ENCODE results near the gene ANKS1A.
A peak's percentile ranks its signal among the peaks of the same experiment; 100 is the strongest.
"Not testable (repeated sequence)": the region's sequence is repeated elsewhere in the genome, so short reads cannot be mapped to it uniquely, and the experiment has no call there.

The ANKS1A gene

DNA sequence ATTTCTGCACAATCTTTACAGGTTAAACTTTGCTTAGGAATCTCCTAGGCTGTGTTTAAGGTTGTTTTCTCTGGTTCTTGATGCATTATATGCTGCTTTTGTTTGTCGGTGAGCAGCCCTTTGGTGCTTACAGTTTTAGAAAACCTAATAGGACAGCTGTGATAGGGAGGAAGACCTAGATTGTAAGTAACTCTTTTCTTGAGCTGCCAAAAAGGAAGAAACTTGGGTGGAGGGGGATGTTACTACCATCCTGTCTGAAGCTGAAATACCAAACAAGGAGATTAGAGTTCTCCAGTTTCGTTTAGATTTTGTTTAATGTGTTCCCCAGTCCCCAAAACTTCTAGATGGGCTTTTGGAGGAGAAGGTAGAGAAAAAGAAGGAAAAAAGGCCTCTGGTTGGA lies 72.0 kb downstream of the ANKS1A start:
- DNase-seq (ENCODE audit: low spot score), result no peak

DNA sequence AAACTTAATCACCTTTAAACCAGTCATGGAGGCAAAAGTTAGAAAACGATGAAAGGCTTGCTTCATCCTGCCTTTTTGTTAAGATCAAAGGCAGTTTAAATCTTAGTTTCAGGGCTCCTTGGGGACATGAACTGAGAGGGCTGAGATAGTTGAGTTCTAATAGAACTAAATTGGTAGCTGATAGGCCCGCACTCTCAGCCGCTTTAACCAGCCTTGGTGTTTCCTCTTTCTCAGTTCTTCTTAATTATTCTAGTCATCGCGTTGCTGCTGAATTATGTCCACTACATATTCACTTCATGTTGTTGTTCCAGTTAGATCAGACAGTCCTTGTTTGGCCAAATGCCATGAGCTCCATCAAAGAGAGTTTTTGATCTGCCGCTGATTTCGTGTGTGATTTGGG lies 72.5 kb downstream of the ANKS1A start:
- no peak for DNase-seq (ENCODE audit: low spot score)

DNA sequence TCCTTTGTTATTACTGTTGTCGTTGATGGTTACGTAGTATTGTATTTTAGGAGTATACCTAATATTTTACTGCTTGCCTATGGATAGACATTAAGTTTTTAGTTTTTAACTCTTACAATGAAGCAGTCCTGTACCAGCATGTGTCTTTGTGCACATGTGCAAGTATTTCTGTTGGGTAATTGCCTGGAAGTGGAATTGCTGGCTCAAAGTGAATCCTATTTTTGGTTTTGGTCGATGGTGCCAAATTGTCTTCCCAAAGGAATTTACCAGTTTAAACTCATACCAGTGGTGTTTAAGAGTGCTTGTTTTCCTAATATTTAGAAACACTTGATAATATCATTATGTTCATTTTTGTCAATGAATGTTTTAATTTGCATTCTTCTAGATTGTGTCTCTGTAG lies 75.5 kb downstream of the ANKS1A start:
- DNase-seq (ENCODE audit: low spot score), result no peak

DNA sequence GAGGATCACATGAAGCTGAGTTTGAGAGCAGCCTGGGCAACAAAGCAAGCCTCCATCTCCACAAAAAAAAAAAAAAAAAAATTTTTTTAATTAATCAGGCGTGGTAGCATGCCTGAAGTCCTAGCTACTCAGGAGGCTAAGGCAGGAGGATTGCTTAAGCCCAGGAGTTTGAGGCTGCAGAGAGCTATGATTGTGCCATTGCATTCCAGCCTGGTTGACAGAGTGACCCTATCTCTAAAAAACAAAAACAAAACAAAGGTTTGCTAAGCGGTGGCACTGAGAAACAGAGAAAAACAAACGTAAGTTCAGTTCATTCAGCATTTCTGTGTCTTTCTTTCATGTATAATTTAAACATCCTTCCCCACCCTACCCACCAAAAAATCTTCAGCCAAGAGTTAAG lies 78.4 kb downstream of the ANKS1A start:
- DNase-seq (ENCODE audit: low spot score), result no peak

DNA sequence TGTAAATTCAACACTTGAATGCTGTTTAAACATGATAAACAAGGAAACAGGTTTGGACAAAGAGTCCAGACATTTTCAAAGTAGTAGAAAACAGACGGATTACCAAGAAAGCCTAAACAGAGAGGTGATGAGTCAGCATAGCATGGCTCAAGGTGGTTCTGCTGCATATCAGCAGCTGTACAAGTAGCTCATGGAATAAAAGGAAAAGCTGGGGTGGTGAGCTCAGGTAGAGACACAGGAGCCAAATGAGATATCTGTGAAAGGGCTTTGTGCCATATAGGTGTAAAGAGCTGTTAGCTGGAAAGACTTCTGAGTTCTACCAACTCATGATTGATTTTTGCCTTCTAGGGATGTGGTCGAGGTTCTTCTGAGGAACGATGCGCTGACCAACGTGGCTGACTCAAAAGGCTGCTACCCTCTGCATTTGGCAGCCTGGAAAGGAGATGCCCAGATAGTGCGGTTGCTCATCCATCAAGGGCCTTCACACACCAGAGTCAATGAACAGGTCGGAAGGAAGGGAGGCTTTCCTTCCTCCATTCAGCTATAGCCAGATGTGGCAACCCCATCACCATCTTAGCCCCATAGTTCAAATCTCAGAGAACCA lies 80.7 kb downstream of the ANKS1A start:
- no peak for DNase-seq (ENCODE audit: low spot score)

DNA sequence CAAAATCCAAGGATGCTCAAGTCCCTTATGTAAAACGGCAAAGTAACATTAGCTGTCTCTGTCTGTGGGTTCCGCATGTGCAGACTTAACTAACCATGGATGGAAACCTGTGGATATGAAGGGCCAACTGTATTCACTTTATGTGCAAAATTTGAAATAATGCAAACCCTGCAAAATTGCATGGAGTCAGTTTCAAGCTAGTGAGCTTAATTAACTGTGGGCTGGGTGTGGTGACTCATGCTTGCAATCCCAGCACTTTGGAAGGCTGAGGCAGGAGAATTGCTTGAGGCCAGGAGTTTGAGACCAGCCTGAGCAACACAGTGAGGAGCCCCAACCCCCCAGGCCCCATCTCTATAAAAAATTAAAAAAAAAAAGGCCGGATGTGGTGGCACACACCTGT lies 81.4 kb downstream of the ANKS1A start:
- no peak for DNase-seq (ENCODE audit: low spot score)

DNA sequence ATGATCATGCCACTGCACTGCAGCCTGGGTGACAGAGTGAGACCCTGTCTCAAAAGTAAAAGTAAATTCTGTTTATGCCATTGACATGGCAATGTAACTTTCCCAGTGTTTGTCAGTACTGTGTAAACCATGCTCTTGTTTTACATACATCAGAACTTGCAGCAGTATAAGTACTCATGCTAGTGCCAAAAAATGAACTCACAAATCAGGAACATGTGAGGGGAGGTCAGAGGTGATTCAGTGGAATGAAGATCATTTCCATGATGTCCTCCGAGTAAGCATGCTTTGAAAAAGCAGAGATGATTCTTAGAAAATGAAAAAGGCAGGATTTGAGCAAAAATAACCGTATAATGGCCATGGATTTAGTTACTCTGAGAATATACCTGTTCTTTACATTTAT lies 81.9 kb downstream of the ANKS1A start:
- no peak for DNase-seq (ENCODE audit: low spot score)

DNA sequence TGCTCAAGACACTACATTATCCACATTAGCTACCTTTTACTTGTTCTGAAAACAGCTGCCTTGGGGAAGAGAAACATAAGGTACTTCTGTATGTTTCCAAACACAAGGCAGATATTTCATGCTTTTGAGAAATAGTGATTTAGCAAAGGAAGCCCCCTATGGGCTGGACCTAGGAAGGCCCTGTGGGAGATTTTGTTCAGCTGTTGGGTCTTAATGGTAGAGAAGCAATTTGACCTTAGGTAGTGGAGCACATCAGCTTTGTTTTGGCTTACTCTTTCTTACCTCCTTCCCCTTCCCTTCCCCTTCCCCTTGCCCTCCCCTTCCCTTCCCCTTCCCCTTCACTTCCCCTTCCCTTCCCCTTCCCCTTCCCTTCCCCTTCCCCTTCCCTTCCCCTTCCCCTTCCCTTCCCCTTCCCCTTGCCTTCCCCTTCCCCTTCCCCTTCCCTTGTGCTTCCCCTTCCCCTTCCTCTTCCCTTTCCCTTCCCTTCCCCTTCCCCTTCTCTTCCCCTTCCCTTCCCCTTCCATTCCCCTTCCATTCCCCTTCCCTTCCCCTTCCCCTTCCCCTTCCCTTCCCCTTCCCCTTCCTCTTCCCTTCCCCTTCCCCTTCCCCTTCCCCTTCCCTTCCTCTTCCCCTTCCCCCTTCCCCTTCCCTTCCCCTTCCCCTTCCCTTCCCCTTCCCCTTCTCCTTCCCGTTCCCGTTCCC lies 84.6 kb downstream of the ANKS1A start:
- no peak for DNase-seq (ENCODE audit: low spot score)

DNA sequence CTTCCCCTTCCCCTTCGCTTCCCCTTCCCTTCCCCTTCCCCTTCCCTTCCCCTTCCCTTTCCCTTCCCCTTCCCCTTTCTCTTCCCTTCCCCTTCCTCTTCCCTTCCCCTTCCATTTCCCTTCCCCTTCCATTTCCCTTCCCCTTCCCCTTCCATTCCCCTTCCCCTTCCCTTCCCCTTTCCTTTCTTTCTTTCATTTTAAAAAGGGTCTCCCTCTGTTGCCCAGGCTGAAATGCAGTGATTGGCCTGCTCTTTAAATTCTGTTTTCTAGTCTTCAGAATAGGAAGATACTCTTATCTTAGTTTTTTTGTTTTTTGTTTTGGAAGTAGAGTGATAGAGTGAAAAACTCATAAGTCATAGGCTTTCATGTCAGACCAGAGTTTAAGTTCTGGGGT lies 85.2 kb downstream of the ANKS1A start:
- DNase-seq (ENCODE audit: low spot score), result no peak

DNA sequence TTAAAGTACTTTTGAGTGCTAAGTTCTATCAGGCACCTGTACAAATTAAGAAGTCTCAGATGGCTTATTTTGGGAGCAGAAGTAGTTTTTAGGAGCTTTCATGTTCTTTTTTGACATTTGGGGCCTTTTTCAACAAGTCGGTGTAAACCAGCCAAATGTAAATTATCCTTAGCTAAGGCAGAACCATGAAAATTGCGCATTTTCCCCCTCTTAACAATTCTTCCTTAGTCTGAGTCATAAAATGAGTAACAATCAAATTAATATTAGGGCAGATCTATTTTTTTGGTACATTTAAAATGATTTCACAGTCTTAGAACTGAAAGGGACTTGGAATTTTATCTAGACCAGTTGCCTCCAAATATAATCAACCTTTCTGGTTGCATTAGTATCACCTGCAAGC lies 87.2 kb downstream of the ANKS1A start:
- no peak for DNase-seq (ENCODE audit: low spot score)

DNA sequence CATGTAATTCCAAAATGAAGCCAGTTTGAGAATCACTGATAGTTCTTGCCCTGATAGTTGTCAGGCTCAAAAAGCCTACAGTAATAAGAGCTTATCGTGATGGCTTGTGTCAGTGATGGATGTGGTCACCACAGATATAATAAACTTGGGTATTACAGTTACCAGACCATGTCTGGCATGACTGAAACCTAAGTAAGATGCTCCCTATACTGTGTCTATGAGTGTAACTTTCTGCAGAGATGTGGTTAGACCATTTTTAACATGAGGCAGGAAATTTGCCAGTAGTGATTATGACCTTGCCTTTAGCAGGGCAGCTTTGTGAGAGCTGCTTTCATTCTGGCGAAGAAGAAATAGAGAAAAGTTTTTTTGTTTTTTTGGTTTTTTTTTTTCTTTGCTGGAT lies 90.2 kb downstream of the ANKS1A start:
- no peak for DNase-seq (ENCODE audit: low spot score)

DNA sequence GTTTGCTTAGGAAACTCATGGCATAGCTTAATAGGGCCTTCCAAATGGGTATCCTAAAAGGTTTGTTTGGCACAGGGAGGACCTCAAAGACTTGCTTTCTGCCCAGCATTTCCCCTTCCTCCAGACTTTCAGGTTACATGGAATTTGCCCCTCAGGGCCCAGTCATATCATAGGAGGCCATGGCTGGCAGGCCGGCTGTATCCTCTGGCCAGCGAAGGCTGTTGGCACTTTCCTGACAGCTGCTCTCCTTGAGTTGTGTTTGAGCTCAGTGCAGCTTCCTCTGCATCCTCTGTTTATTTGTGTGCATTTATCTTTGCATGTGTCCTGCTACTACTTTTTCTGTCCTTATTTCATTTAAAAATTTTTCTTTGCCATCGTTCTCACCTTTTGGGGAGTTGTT lies 90.9 kb downstream of the ANKS1A start:
- DNase-seq (ENCODE audit: low spot score), result no peak

DNA sequence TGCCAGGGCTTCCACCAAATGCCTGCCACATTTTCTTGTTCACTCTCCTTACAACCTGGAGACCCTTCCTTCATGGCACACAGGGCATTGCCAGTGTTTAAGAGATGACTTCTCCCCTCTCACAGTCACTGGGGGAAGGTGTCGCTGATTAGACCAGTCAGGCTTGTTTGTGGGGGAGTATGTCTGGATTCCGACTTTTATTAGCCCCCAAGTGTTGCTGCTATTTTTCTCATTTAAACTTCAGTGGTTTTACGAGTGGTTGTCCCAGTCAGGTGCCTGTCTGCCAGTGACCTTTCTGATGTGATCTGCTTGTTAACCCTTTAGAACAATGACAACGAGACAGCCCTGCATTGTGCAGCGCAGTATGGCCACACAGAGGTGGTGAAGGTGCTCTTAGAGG lies 92.3 kb downstream of the ANKS1A start:
- no peak for DNase-seq (ENCODE audit: low spot score)

DNA sequence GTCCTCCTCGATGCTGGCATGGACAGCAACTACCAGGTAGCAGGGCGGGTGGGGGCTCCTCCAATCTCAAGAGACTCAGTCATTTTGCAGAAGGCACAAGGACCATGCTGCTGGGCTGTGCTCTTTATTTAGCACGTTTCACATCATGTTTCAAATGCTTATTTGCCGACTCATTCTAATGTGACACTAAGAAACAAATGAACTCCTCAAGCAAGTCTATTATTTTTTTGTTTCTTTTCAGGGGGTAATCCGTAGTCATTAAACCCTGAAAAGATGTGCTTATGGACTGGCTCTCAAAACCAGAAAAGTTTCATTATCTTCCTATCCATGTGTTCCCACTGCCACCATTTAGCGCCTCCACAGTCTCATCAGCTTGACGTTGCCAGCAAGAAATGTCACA lies 92.9 kb downstream of the ANKS1A start:
- DNase-seq (ENCODE audit: low spot score), result no peak

DNA sequence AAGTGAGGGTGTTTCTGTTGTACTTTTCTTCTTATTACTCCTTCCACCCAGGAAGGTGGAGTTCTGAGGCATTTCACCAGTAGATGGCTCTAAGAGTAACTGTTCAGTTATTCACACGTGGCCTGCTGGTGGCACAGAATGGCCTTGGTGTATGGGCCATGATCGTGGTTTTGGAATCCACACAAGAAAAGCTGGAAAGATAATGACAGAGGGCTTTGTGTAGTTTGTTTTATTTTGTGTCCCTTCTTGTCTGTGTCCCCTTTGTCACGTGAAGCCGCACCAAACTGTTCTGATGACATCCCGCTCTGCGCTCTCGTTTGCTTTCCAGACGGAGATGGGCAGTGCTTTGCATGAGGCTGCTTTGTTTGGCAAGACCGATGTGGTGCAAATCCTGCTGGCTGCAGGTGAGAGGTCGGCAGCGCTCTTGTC lies 93.4 kb downstream of the ANKS1A start:
- no peak for DNase-seq (ENCODE audit: low spot score)

DNA sequence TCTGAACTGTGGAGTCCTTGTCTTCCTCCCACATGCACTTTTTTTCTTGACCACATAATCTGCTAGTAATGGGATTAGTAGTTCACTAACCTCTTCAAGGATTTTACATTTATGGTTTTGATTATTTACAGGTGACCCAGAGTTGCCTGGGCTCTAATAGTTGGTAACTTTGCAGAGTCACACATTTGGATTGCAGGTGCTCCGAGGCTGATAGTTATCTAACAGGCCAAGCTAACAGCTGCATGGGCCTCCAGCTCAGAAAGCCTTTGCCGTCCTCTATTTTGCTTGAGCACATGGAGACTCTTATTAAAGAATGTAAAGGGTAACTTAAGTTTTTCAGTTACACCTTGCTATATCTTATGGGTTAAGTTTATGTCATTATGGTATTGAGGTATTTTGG lies 95.4 kb downstream of the ANKS1A start:
- DNase-seq (ENCODE audit: low spot score), result no peak

DNA sequence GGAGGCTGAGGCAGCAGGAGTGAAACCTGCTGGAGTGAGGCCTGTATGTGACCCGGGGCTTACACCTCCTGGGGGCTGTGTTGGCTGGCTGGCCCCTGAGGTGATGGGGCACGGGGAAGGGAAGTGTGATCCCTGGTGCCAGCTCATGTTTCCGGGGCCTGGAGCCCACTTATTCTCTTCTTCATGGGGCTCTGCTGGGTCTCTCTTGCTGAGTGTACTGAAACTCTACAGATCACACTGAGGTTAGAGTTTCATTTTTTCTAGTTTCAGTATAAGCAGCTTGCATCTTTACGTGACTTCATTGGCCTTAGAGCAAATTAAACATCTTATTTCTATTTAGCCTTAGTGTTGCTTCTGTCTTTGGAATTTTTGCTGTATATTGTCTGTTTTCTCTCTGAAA lies 96.2 kb downstream of the ANKS1A start:
- no peak for DNase-seq (ENCODE audit: low spot score)

DNA sequence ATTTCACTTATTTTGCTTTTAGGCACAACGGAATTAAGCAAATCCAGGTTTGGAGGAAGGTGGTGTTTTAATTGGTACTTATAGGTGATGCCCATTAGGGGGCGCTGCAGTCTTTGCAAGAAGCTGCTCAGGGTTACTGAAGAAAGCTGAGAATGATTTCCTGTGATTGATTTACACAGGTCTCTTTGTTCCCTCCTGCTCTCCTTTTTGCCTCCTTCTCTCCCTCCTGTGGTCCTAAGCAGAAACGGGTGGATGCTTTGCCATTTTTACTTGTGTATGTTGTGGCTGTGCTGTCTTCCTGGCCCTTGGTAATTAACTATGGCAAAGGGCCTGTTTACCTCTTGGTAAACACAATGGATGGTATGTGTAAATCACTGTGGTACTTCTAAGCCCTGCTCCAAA lies 97.8 kb downstream of the ANKS1A start:
- DNase-seq (ENCODE audit: low spot score), result peak; percentile 38

DNA sequence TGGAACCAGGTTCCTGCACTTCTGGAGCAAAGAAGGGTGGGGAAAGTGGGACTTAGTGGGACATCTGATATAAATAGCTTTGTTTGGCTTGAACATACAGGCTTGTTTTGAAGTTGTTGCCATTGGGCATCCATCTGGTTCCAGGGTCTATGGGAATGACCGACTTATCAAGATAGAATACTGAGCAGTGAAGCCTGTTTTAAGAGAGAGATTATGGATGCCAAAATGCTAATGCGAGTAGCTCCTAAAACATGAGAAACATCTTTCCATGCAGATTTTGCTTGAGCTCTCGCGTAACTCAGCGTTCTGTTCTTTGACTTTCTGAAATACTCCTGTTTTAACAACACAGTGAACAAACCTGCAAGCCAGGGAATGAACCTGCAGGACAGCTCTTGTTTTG lies 98.5 kb downstream of the ANKS1A start:
- DNase-seq (ENCODE audit: low spot score), result no peak

DNA sequence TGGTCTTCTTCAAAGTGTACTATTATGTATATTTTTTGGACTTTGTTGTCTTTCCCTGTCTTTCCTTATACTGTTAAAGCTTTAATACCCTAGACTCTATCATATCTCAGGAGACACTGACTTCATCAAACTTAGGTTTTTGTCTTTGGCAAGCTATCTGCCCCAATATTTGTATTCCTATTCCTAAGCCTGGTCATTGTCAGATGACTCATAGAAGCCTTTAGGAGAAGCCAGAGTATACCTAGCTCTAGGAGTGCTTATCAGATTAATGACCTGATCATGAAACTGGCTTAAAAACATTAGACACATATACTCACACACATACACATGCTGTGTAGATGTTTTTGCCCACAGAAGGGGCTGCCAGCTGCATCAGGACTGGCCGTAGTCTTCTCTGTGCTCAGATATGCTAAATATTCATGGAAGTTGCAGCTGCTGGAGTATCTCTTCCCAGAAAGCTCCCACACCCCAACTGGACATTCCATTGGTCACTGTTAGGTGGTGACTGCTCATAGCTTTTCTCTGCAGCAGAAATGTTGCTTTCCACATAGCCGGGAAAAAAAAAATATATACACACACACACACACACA lies 102.0 kb downstream of the ANKS1A start:
- no peak for DNase-seq (ENCODE audit: low spot score)

DNA sequence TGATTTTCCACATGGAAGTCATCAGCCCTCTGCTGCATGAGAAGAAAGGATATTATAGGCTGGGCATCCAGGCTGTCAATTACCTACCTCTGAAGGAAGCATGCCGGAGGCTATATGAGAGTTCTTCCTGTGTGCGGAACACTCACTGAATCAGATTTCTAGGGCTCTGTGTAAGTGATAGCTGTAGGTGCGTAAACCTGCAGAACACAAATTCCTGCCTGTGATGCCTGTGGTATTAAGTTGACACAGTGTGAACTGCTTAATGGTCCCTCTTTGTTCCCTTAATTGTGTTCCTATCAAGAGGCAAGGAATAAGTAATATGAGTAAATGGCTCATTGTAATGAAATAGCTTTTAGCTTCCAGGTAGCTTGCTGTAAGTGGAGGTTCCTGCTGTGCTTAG lies 103.3 kb downstream of the ANKS1A start:
- no peak for DNase-seq (ENCODE audit: low spot score)

DNA sequence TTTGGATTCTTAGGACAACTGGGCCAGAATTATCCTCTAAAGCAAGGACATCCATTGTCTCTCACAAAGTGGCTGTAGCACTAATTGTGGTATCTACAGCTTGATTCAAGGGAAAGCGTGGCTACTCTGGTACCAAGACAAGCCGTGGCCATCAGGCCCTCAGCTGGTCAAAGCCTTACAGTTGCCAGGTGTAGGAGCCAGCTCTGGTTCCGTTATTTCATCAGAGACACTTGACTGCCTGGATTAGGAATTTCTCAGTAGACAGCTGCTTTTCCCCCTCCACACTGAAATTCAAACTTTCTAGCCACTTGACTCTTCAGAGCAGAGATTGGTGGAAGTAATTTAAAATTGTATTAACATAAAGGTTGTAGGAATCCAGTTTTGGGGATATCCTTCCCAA lies 104.2 kb downstream of the ANKS1A start:
- DNase-seq (ENCODE audit: low spot score), result no peak

DNA sequence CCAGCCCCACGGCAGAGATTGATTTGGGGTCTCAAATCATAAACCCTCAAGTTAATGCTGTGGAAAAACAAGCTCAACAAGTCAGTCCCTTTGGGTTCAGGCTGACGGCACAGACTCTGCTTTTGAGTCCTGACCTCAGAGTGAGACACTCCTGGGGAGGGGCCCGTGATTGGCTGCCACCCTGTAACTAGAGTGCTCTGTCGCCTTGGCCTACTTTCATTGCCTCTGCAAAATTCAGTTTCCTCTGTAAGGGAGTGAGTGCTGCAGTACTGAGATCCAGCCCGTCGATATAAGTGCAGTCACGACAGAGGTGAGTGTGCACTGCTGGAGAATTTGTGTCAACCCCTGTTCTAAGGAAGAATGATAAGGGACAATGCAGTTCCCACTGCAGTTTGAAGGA lies 105.6 kb downstream of the ANKS1A start:
- no peak for DNase-seq (ENCODE audit: low spot score)

DNA sequence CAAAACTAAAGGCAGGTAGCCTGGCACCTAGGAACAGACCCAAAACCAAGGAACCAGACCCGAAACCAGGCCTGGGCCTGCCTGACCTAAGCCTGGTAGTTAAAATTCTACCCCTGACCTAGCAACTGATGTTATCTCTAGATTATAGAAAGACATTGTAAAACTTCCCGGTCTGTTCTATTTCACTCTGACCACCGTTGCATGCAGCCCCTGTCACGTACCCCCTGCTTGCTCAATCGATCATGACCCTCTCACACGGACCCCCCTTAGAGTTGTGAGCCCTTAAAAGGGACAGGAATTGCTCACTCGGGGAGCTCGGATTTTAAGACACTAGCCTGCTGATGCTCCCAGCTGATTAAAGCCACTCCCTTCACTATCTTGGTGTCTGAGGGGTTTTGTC lies 109.4 kb downstream of the ANKS1A start:
- not testable (repeated sequence) for DNase-seq (ENCODE audit: low spot score)

All from LoVo (cell line).